ENCODE measurements around the gene KRT85.

DNA sequence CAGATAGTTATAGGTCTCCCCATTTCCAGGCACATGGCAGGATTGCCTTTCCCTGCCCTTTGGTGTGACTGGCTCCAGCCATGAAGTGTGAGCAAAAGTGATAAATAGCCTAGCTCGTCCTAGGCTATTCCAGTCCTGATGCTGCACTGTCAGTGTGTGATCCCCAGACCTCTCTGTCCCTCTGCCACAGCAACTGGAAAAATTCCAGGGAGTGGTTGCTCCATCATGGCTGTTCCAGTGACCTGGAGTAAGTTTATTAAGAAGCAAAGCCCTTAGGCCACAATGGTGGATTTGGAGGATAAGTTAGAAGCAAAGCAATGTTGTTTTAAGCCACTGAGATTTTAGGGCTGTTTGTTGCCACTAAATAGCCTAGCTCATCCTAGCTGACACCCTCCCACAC, 36.2 kb downstream of the KRT85 start:
- TF ChIP-seq, protein P1, sequence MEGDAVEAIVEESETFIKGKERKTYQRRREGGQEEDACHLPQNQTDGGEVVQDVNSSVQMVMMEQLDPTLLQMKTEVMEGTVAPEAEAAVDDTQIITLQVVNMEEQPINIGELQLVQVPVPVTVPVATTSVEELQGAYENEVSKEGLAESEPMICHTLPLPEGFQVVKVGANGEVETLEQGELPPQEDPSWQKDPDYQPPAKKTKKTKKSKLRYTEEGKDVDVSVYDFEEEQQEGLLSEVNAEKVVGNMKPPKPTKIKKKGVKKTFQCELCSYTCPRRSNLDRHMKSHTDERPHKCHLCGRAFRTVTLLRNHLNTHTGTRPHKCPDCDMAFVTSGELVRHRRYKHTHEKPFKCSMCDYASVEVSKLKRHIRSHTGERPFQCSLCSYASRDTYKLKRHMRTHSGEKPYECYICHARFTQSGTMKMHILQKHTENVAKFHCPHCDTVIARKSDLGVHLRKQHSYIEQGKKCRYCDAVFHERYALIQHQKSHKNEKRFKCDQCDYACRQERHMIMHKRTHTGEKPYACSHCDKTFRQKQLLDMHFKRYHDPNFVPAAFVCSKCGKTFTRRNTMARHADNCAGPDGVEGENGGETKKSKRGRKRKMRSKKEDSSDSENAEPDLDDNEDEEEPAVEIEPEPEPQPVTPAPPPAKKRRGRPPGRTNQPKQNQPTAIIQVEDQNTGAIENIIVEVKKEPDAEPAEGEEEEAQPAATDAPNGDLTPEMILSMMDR (IDR thresholded peaks at IDR 0.05): no peak
- no peak for TF ChIP-seq POLR2A (IDR thresholded peaks at IDR 0.05)
